Keratinocyte (primary cell): ENCODE data around the gene NELL1. TPM values are rescaled to one million over a fixed set of nuclear protein-coding genes. Genes with fewer than 3 reads are reported as not detected.

Source experiments
- DNase-seq: peaks from one replicate; pipeline ENCODE4 v3.0.0-alpha.2; 2011; ENCODE audit warnings: low read depth, missing footprints, low spot score
- FAIRE-seq: peaks from 2 replicates; lab custom pipeline; 2011; peaks lifted over from hg19 to GRCh38; lab: Jason Lieb, UNC
- H2AFZ ChIP-seq: 2 replicates; pipeline ENCODE4 v1.6.0; 2012; ENCODE audit warnings: low read length, control low read depth, inconsistent platforms; ENCODE audit not compliant: control insufficient read depth
- H3K27ac ChIP-seq: 2 replicates; pipeline ENCODE4 v1.5.1; 2011; ENCODE audit warnings: low read length; ENCODE audit not compliant: control insufficient read depth, insufficient read depth
- H3K27me3 ChIP-seq: 3 replicates; pipeline ENCODE4 v1.6.0; 2011; ENCODE audit warnings: low read length; ENCODE audit not compliant: control insufficient read depth, insufficient read depth; ENCODE audit errors: extremely low read depth
- H3K36me3 ChIP-seq, 2 experiments: 2 replicates in 1 of 2; 3 replicates in 1 of 2; pipeline ENCODE4 v1.5.1; 2011; ENCODE audit warnings: low read length in 2 of 2, mild to moderate bottlenecking in 1 of 2; ENCODE audit not compliant: control insufficient read depth in 2 of 2, insufficient read depth in 2 of 2; ENCODE audit errors: extremely low read depth in 1 of 2
- H3K4me1 ChIP-seq: 3 replicates; pipeline ENCODE4 v1.5.1; 2011; ENCODE audit warnings: low read length; ENCODE audit not compliant: control insufficient read depth, insufficient read depth; ENCODE audit errors: extremely low read depth
- H3K4me2 ChIP-seq: 3 replicates; pipeline ENCODE4 v1.6.0; 2011; ENCODE audit warnings: low read depth, low read length; ENCODE audit not compliant: control insufficient read depth, insufficient read depth; ENCODE audit errors: extremely low read depth
- H3K4me3 ChIP-seq, 3 experiments: fragments of 200-600 bp in 1 of 3; sonication (generic) in 1 of 3; 2 replicates in 2 of 3; 3 replicates in 1 of 3; pipeline ENCODE4 v1.5.1; 2011 to 2016; ENCODE audit warnings: low read length in 3 of 3, mild to moderate bottlenecking in 3 of 3, control low read depth in 2 of 3, inconsistent platforms in 1 of 3, low read depth in 1 of 3, mixed read lengths in 1 of 3, mixed run types in 1 of 3, moderate library complexity in 1 of 3; ENCODE audit not compliant: control insufficient read depth in 2 of 3, insufficient read depth in 2 of 3; ENCODE audit errors: extremely low read depth in 1 of 3
- H3K79me2 ChIP-seq: 2 replicates; pipeline ENCODE4 v1.6.0; 2012; ENCODE audit warnings: low read length; ENCODE audit not compliant: control insufficient read depth, insufficient read depth
- H3K9ac ChIP-seq: 3 replicates; pipeline ENCODE4 v1.6.0; 2011; ENCODE audit warnings: low read length; ENCODE audit not compliant: control insufficient read depth, insufficient read depth; ENCODE audit errors: extremely low read depth
- H3K9me1 ChIP-seq: 3 replicates; pipeline ENCODE4 v1.6.0; 2011; ENCODE audit warnings: low read length; ENCODE audit not compliant: control insufficient read depth, insufficient read depth; ENCODE audit errors: extremely low read depth
- H3K9me3 ChIP-seq: 2 replicates; pipeline ENCODE4 v1.5.1; 2012; ENCODE audit warnings: low read depth, low read length; ENCODE audit not compliant: control insufficient read depth
- H4K20me1 ChIP-seq: 3 replicates; pipeline ENCODE4 v1.6.0; 2011; ENCODE audit warnings: low read length; ENCODE audit not compliant: control insufficient read depth, insufficient read depth; ENCODE audit errors: extremely low read depth
- EZH2 ChIP-seq: IDR thresholded peaks from one replicate; pipeline ENCODE4 v1.6.1; 2012; ENCODE audit warnings: inconsistent platforms, mild to moderate bottlenecking, low read length, moderate library complexity
- dilution Hi-C: fragments of 300-500 bp; cut with MboI; formaldehyde crosslinking; loops from one replicate; pipeline ENCODE4 v1.7.0; 2020; ENCODE audit warnings: low sequenced_read_pairs; ENCODE audit not compliant: extremely low pct_ligation_motif_present
- polyA plus RNA-seq, 5 experiments: library from polyadenylated mRNA; depleted of rRNA in 3 of 5; stranded (reverse) in 3 of 5; stranded (forward) in 1 of 5; unstranded in 1 of 5; fragments of >200 nt; gene quantifications; 1 replicate in 1 of 5; 2 replicates in 3 of 5; 3 replicates in 1 of 5; pipeline versions ENCODE4 v1.2.1 to v1.2.3, GENCODE V29; 2011 to 2012; ENCODE audit warnings: missing spikeins in 2 of 5, low read depth in 1 of 5, low replicate concordance in 1 of 5
- TF ChIP-seq, protein P1 (sequence below), 3 experiments: IDR thresholded peaks in 1 of 3; conservative IDR thresholded peaks in 1 of 3; optimal IDR thresholded peaks in 1 of 3; 2 replicates in 2 of 3; 3 replicates in 1 of 3; pipeline versions ENCODE3 to v1.5.1; 2011; ENCODE audit warnings: low read length in 3 of 3, mild to moderate bottlenecking in 3 of 3, moderate library complexity in 2 of 3, control low read depth in 1 of 3, inconsistent platforms in 1 of 3; ENCODE audit not compliant: insufficient read depth in 2 of 3; ENCODE audit errors: extremely low read depth in 1 of 3

Gene NELL1
- polyA plus RNA-seq, 1 donor (not counting 4 experiments of a cell fraction or from before 2014, with no cell fraction given): not detected

DNA sequence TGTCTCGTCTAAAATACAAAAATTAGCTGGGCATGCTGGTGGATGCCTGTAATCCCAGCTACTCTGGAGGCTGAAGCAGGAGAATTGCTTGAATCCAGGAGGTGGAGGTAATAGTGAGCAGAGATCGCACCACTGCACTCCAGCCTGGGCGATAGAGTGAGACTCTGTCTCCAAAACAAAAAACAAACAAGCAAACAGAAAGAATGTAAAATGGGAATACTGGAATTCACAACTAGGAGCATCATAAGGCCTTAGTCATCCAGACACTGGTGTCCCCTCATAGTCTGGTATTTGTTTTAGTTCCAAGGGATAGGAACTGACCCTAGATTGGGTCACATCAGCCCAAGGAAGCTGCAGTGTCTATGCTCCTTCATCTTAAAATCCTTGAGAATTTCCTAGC is 520.8 kb downstream of the NELL1 start:
- Histone ChIP-seq H3K4me2 (no peak overlapping the region), H3K4me1 (no peaks in the 10 kb centered on the region), H3K36me3 (no peaks in the 10 kb centered on the region), H3K9me1 (no peaks in the 10 kb centered on the region), H3K27ac (no peak overlapping the region), H3K27me3 (no peaks in the 10 kb centered on the region), H2AFZ (no peak overlapping the region), H3K79me2 (no peaks in the 10 kb centered on the region), H4K20me1 (no peaks in the 10 kb centered on the region), H3K9ac (no peak overlapping the region), H3K9me3 (no peaks in the 10 kb centered on the region), H3K4me3 (no peak overlapping the region)
- no peak for FAIRE-seq
- TF ChIP-seq, protein P1, sequence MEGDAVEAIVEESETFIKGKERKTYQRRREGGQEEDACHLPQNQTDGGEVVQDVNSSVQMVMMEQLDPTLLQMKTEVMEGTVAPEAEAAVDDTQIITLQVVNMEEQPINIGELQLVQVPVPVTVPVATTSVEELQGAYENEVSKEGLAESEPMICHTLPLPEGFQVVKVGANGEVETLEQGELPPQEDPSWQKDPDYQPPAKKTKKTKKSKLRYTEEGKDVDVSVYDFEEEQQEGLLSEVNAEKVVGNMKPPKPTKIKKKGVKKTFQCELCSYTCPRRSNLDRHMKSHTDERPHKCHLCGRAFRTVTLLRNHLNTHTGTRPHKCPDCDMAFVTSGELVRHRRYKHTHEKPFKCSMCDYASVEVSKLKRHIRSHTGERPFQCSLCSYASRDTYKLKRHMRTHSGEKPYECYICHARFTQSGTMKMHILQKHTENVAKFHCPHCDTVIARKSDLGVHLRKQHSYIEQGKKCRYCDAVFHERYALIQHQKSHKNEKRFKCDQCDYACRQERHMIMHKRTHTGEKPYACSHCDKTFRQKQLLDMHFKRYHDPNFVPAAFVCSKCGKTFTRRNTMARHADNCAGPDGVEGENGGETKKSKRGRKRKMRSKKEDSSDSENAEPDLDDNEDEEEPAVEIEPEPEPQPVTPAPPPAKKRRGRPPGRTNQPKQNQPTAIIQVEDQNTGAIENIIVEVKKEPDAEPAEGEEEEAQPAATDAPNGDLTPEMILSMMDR (optimal IDR thresholded peaks at IDR 0.05 in 1 of 3, IDR thresholded peaks at IDR 0.05 in 1 of 3, conservative IDR thresholded peaks at IDR 0.05 in 1 of 3; ENCODE audit: extremely low read depth in 1 of 3, insufficient read depth in 2 of 3, low read length in 3 of 3): no peak
- no peak for TF ChIP-seq EZH2
- dilution Hi-C loops: no loop called here
- DNase-seq: no peak

DNA sequence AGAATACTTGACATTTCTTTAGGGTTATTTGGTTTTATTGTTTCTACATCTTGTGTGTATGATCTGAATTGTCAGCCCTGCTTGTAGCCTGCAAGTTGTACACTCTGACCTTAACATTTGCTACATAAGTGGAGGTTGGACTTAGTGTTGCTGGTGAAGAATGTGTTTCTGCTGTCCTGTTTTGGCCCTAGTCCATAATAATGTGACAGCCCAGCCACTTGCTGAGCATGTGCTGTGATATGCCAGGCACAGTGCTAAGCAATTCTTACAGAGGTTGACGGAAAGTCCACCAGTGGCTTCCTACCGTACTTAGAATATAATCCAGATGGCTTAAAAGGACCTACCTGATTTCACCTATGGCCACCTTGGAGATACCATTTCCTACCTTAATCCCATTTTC is 526.6 kb downstream of the NELL1 start:
- TF ChIP-seq EZH2: no peak
- no peaks in the 10 kb centered on the region for H3K27me3 ChIP-seq
- H3K27ac ChIP-seq: no peak overlapping the region
- dilution Hi-C loops: no loop called here
- no peak overlapping the region for H3K4me3 ChIP-seq
- no peaks in the 10 kb centered on the region for H3K9me3 ChIP-seq
- H3K36me3 ChIP-seq: no peaks in the 10 kb centered on the region
- H3K79me2 ChIP-seq: no peaks in the 10 kb centered on the region
- no peak overlapping the region for H2AFZ ChIP-seq
- DNase-seq (no peak), FAIRE-seq (no peak)
- no peaks in the 10 kb centered on the region for H3K4me1 ChIP-seq
- no peaks in the 10 kb centered on the region for H3K9me1 ChIP-seq
- no peak overlapping the region for H3K9ac ChIP-seq
- H4K20me1 ChIP-seq: no peaks in the 10 kb centered on the region
- H3K4me2 ChIP-seq: no peak overlapping the region

DNA sequence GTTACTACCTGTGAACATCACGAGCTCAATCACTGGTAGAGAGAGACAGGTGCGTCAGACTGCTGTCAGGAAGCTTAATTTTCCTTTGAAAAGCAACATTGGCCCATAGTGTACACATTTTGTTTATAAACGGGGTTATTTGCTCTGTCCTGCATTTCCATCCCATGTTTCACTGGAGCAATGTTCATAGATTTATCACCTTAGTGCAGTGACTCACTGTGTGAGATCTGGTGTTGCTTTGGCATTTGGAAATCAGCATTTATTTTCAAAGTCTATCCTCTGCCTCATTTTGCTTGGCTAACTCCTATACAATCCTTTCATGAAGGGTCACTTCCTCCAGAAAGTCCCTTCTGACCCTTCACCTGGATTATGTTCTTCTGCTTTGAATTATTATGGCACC is 529.1 kb downstream of the NELL1 start:
- FAIRE-seq (no peak), DNase-seq (no peak)
- no peaks in the 10 kb centered on the region for H3K36me3 ChIP-seq
- no peak overlapping the region for H2AFZ ChIP-seq
- H4K20me1 ChIP-seq: no peaks in the 10 kb centered on the region
- no peak overlapping the region for H3K4me3 ChIP-seq
- H3K79me2 ChIP-seq: no peaks in the 10 kb centered on the region
- H3K9ac ChIP-seq: no peak overlapping the region
- H3K4me2 ChIP-seq: no peak overlapping the region
- TF ChIP-seq, protein P1 (optimal IDR thresholded peaks at IDR 0.05 in 1 of 3, IDR thresholded peaks at IDR 0.05 in 1 of 3, conservative IDR thresholded peaks at IDR 0.05 in 1 of 3; ENCODE audit: extremely low read depth in 1 of 3, insufficient read depth in 2 of 3, low read length in 3 of 3): no peak
- TF ChIP-seq EZH2: no peak
- H3K4me1 ChIP-seq: no peaks in the 10 kb centered on the region
- H3K27me3 ChIP-seq: no peaks in the 10 kb centered on the region
- dilution Hi-C loops: no loop called here
- no peaks in the 10 kb centered on the region for H3K9me3 ChIP-seq
- no peak overlapping the region for H3K27ac ChIP-seq
- no peaks in the 10 kb centered on the region for H3K9me1 ChIP-seq
